IPS DF 6.9 (cell line): Measurements from ENCODE around the gene DGLUCY.
"Not testable (repeated sequence)": the region's sequence is repeated elsewhere in the genome, so short reads cannot be mapped to it uniquely, and the experiment has no call there.

Experiments
- DNase-seq: peaks from one replicate; pipeline ENCODE4 v3.0.0-alpha.2; 2013; ENCODE audit warnings: low read depth, low spot score
- H3K27ac ChIP-seq: one replicate; pipeline ENCODE4 v1.5.1; 2013; ENCODE audit warnings: low read length, control low read depth
- H3K27me3 ChIP-seq: 2 replicates; pipeline ENCODE4 v1.6.1; 2013; ENCODE audit warnings: mild to moderate bottlenecking, low read length; ENCODE audit not compliant: control insufficient read depth, insufficient read depth
- H3K36me3 ChIP-seq: 2 replicates; pipeline ENCODE4 v1.6.1; 2013; ENCODE audit warnings: low read length; ENCODE audit not compliant: control insufficient read depth, insufficient read depth
- H3K4me1 ChIP-seq: 2 replicates; pipeline ENCODE4 v1.6.1; 2013; ENCODE audit warnings: low read length; ENCODE audit not compliant: control insufficient read depth, insufficient read depth
- H3K4me3 ChIP-seq: 2 replicates; pipeline ENCODE4 v1.5.1; 2013; ENCODE audit warnings: mild to moderate bottlenecking, low read length
- H3K9me3 ChIP-seq: 2 replicates; pipeline ENCODE4 v1.6.1; 2013; ENCODE audit warnings: low read length, inconsistent platforms; ENCODE audit not compliant: control insufficient read depth, insufficient read depth
- WGBS: extraction: QIAGEN DNeasy Blood & Tissue Kit; methylation state at CpG from one replicate; pipeline ENCODE4 v1.1.7; 2013; ENCODE audit warnings: mixed read lengths, missing lambda C conversion rate; ENCODE audit not compliant: insufficient read length, insufficient coverage; 5-methylcytosine and 5-hydroxymethylcytosine counted together

DGLUCY gene

GRCh38 chr14:91113829-91114078 lies at the start of gene DGLUCY:
Gene DGLUCY (plus strand): TSS chr14:91114073. CDS start chr14:91160295, 46,222 bp downstream.
- Histone ChIP-seq H3K9me3 (no peaks in the 10 kb centered on the region), H3K27me3 (no peaks in the 10 kb centered on the region), H3K27ac (no peak within 1 kb of the TSS), H3K4me1 (peaks cover 13% of the 10 kb centered on the region; the same call in 1 of the 2 replicates), H3K4me3 (peak within 1 kb of the TSS; percentile 6; the same call in 1 of the 2 replicates), H3K36me3 (no peaks in the 10 kb centered on the region)
- peak; percentile 70 for DNase-seq
- no CpG with 5 or more reads among the region's 5 CpGs for WGBS

- H3K4me1 ChIP-seq = no peaks in the 10 kb centered on the region
- no peaks in the 10 kb centered on the region for H3K9me3 ChIP-seq
- no peak for DNase-seq
- no peaks in the 10 kb centered on the region for H3K36me3 ChIP-seq
- no peaks in the 10 kb centered on the region for H3K27me3 ChIP-seq
- WGBS = no CpG with 5 or more reads among the region's 3 CpGs
- H3K27ac ChIP-seq = no peak overlapping the region
- no peak overlapping the region for H3K4me3 ChIP-seq
These were observed 48.6 kb upstream of the DGLUCY start for GRCh38 chr14:91065266-91065665.

- no peaks in the 10 kb centered on the region for H3K36me3 ChIP-seq
- no peaks in the 10 kb centered on the region for H3K4me1 ChIP-seq
- H3K4me3 ChIP-seq = no peak overlapping the region
- no peaks in the 10 kb centered on the region for H3K27me3 ChIP-seq
- no peak overlapping the region for H3K27ac ChIP-seq
- no peaks in the 10 kb centered on the region for H3K9me3 ChIP-seq
- DNase-seq = no peak
- no CpG with 5 or more reads among the region's 1 CpG for WGBS
These were observed 46.7 kb upstream of the DGLUCY start for GRCh38 chr14:91067186-91067585.

- H3K4me3 ChIP-seq = no peak overlapping the region
- H3K27me3 ChIP-seq = no peaks in the 10 kb centered on the region
- no peaks in the 10 kb centered on the region for H3K36me3 ChIP-seq
- no peak overlapping the region for H3K27ac ChIP-seq
- H3K4me1 ChIP-seq = no peaks in the 10 kb centered on the region
- no peaks in the 10 kb centered on the region for H3K9me3 ChIP-seq
- no CpG with 5 or more reads among the region's 2 CpGs for WGBS
- no peak for DNase-seq
These were observed 45.2 kb upstream of the DGLUCY start for GRCh38 chr14:91068642-91069041.

- no peak overlapping the region for H3K27ac ChIP-seq
- no peaks in the 10 kb centered on the region for H3K4me1 ChIP-seq
These were observed 43.3 kb upstream of the DGLUCY start for GRCh38 chr14:91070572-91070971.

GRCh38 chr14:91075553-91075952 lies 38.3 kb upstream of the DGLUCY start:
- H3K4me1 ChIP-seq = no peaks in the 10 kb centered on the region
- no peak overlapping the region for H3K4me3 ChIP-seq
- DNase-seq = no peak
- H3K36me3 ChIP-seq = no peaks in the 10 kb centered on the region
- no peaks in the 10 kb centered on the region for H3K9me3 ChIP-seq
- no peaks in the 10 kb centered on the region for H3K27me3 ChIP-seq
- H3K27ac ChIP-seq = no peak overlapping the region
- WGBS = no CpG with 5 or more reads among the region's 5 CpGs

More at GRCh38 chr14:91070572-91070971, 43.3 kb upstream of the DGLUCY start:
- Histone ChIP-seq H3K27me3 (no peaks in the 10 kb centered on the region), H3K4me3 (no peak overlapping the region), H3K9me3 (no peaks in the 10 kb centered on the region), H3K36me3 (no peaks in the 10 kb centered on the region)
- DNase-seq = no peak

- H3K36me3 ChIP-seq = no peaks in the 10 kb centered on the region
- no peak for DNase-seq
- no peaks in the 10 kb centered on the region for H3K9me3 ChIP-seq
- no peaks in the 10 kb centered on the region for H3K4me1 ChIP-seq
- no peak overlapping the region for H3K27ac ChIP-seq
- H3K4me3 ChIP-seq = no peak overlapping the region
- no CpG with 5 or more reads among the region's 9 CpGs for WGBS
- H3K27me3 ChIP-seq = no peaks in the 10 kb centered on the region
These were observed 35.7 kb upstream of the DGLUCY start for GRCh38 chr14:91078095-91078737.

- H3K4me3 ChIP-seq = no peak overlapping the region
- H3K36me3 ChIP-seq = no peaks in the 10 kb centered on the region
- no CpG with 5 or more reads among the region's 6 CpGs for WGBS
- H3K4me1 ChIP-seq = no peaks in the 10 kb centered on the region
- H3K9me3 ChIP-seq = no peaks in the 10 kb centered on the region
- no peak overlapping the region for H3K27ac ChIP-seq
- no peak for DNase-seq
- H3K27me3 ChIP-seq = no peaks in the 10 kb centered on the region
These were observed 33.8 kb upstream of the DGLUCY start for GRCh38 chr14:91080071-91080470.

GRCh38 chr14:91082282-91082681 lies 31.6 kb upstream of the DGLUCY start:
- Histone ChIP-seq H3K4me3 (no peak overlapping the region), H3K27ac (no peak overlapping the region), H3K27me3 (no peaks in the 10 kb centered on the region), H3K4me1 (no peaks in the 10 kb centered on the region), H3K9me3 (no peaks in the 10 kb centered on the region), H3K36me3 (no peaks in the 10 kb centered on the region)
- WGBS = no CpG with 5 or more reads among the region's 3 CpGs
- DNase-seq = no peak

GRCh38 chr14:91084516-91084915 lies 29.4 kb upstream of the DGLUCY start:
- Histone ChIP-seq H3K36me3 (no peaks in the 10 kb centered on the region), H3K27ac (no peak overlapping the region), H3K4me3 (no peak overlapping the region), H3K27me3 (no peaks in the 10 kb centered on the region), H3K9me3 (no peaks in the 10 kb centered on the region), H3K4me1 (no peaks in the 10 kb centered on the region)
- no peak for DNase-seq
- WGBS = no CpG with 5 or more reads among the region's 2 CpGs

GRCh38 chr14:91087470-91087869 lies 26.4 kb upstream of the DGLUCY start:
- not testable (repeated sequence) for H3K36me3 ChIP-seq, H3K27ac ChIP-seq, H3K9me3 ChIP-seq, H3K4me1 ChIP-seq, H3K4me3 ChIP-seq, H3K27me3 ChIP-seq, DNase-seq
- WGBS = no CpG with 5 or more reads among the region's 5 CpGs
